K562 (cell line): ENCODE results near the gene HLCS. TPM values are rescaled to one million over a fixed set of nuclear protein-coding genes. Genes with fewer than 3 reads are reported as not detected.

Experiments used
- ATAC-seq: fragments of 200-7000 bp; cut with Tn5 transposase; 3 replicates; pipeline ENCODE4 v1.9.1; 2020; ENCODE audit warnings: moderate library complexity
- BruUV-seq: library from RNA; stranded (reverse); fragments of 400-500 nt; replicated peaks from 2 replicates; lab custom pipeline; 2021; lab: Mats Ljungman, UMichigan
- CTCF ChIA-PET: fragments of 300-600 bp; formaldehyde crosslinking; extraction: SDS; loops from one replicate; lab custom pipeline; 2021; ENCODE audit warnings: low intra/inter-chr PET ratio; lab: Yijun Ruan, JAX
- POLR2A ChIA-PET: fragments of 300-600, 350-650 bp; sonication (Branson Sonifier 250); formaldehyde crosslinking; extraction: SDS; loops from one replicate; lab custom pipeline; 2021; ENCODE audit warnings: antibody characterized with exemption, inconsistent platforms; lab: Yijun Ruan, JAX
- DNase-seq, 4 experiments: peaks; one replicate each; pipeline versions ENCODE4 v3.0.0 to v3.0.0-alpha.2; 2011 to 2018; ENCODE audit warnings: low spot score in 3 of 4, mixed read lengths in 3 of 4; ENCODE audit errors: extremely low read depth in 1 of 4
- FAIRE-seq: peaks from 2 replicates; lab custom pipeline; 2011; peaks lifted over from hg19 to GRCh38; lab: Jason Lieb, UNC
- H2AFZ ChIP-seq: 2 replicates; pipeline ENCODE4 v1.6.0; 2011; ENCODE audit warnings: low read depth, low read length, control low read depth, inconsistent platforms
- H3K27ac ChIP-seq: fragments of 200-600 bp; 3 replicates; pipeline ENCODE4 v1.8.0; 2011; ENCODE audit warnings: low read depth, mild to moderate bottlenecking, control low read depth, inconsistent platforms, low read length, moderate library complexity, mixed read lengths; ENCODE audit errors: extremely low read depth
- H3K27me3 ChIP-seq, 2 experiments: fragments of 300-600 bp in 1 of 2; 2 replicates in 1 of 2; 3 replicates in 1 of 2; pipeline versions ENCODE4 v1.6.0 to v1.8.0; 2011; ENCODE audit warnings: inconsistent platforms in 2 of 2, low read length in 2 of 2, mild to moderate bottlenecking in 1 of 2, mixed read lengths in 1 of 2, moderate library complexity in 1 of 2; ENCODE audit not compliant: control insufficient read depth in 2 of 2, insufficient read depth in 2 of 2
- H3K36me3 ChIP-seq: fragments of 300-600 bp; 3 replicates; pipeline ENCODE4 v1.8.0; 2011; ENCODE audit warnings: mild to moderate bottlenecking, low read length, inconsistent platforms; ENCODE audit not compliant: control insufficient read depth, insufficient read depth
- H3K4me1 ChIP-seq, 2 experiments: fragments of 200-600 bp in 1 of 2; replicated peaks in 1 of 2; 2 replicates in 1 of 2; 3 replicates in 1 of 2; pipeline versions ENCODE4 v1.5.1 to v1.8.0; 2011; ENCODE audit warnings: inconsistent platforms in 2 of 2, low read length in 2 of 2, mild to moderate bottlenecking in 1 of 2, mixed read lengths in 1 of 2, moderate library complexity in 1 of 2; ENCODE audit not compliant: control insufficient read depth in 2 of 2, insufficient read depth in 2 of 2
- H3K4me2 ChIP-seq: 2 replicates; pipeline ENCODE4 v1.6.1; 2011; ENCODE audit warnings: low read length, control low read depth, inconsistent platforms, mixed read lengths; ENCODE audit not compliant: insufficient read depth
- H3K4me3 ChIP-seq: fragments of 200-600 bp; sonication (generic), shearing (Covaris generic); 2 replicates; pipeline ENCODE4 v1.5.1; 2016; ENCODE audit warnings: control low read depth, inconsistent platforms
- H3K79me2 ChIP-seq: fragments of 200-600 bp; 3 replicates; pipeline ENCODE4 v1.8.0; 2011; ENCODE audit warnings: low read length, inconsistent platforms; ENCODE audit not compliant: control insufficient read depth, insufficient read depth
- H3K9ac ChIP-seq, 2 experiments: 2 replicates each; pipeline versions ENCODE4 v1.6.0 to v1.6.1; 2011; ENCODE audit warnings: low read depth in 2 of 2, low read length in 2 of 2, control low read depth in 1 of 2, inconsistent platforms in 1 of 2, mild to moderate bottlenecking in 1 of 2, mixed read lengths in 1 of 2; ENCODE audit not compliant: insufficient read depth in 1 of 2
- H3K9me1 ChIP-seq: one replicate; pipeline ENCODE4 v1.6.0; 2011; ENCODE audit warnings: inconsistent platforms, mild to moderate bottlenecking, low read length, moderate library complexity; ENCODE audit not compliant: control insufficient read depth, insufficient read depth
- H3K9me3 ChIP-seq: replicated peaks from 2 replicates; pipeline ENCODE4 v1.5.1; 2011; ENCODE audit warnings: low read depth, low read length, inconsistent platforms; ENCODE audit not compliant: control insufficient read depth, insufficient read depth
- H4K20me1 ChIP-seq: replicated peaks from 2 replicates; pipeline ENCODE4 v1.6.1; 2011; ENCODE audit warnings: low read length, inconsistent platforms, mixed read lengths; ENCODE audit not compliant: control insufficient read depth, insufficient read depth
- ATF3 ChIP-seq, 2 experiments: fragments of 450-650 bp in 1 of 2; sonication (generic) in 1 of 2; formaldehyde crosslinking in 1 of 2; IDR thresholded peaks in 1 of 2; conservative IDR thresholded peaks in 1 of 2; 2 replicates each; pipeline versions ENCODE4 v1.6.1 to v1.8.1; 2016 to 2023; ENCODE audit warnings: mild to moderate bottlenecking in 2 of 2, moderate library complexity in 2 of 2, inconsistent platforms in 1 of 2, missing genetic modification reagents in 1 of 2
- CHCHD3 ChIP-seq: fragments of 250-450 bp; sonication (Bioruptor Pico); IDR thresholded peaks from 2 replicates; pipeline ENCODE4 v2.1.2; 2022; ENCODE audit warnings: mild to moderate bottlenecking
- DDX20 ChIP-seq: fragments of 450-650 bp; IDR thresholded peaks from 2 replicates; pipeline ENCODE4 v1.6.1; 2016; ENCODE audit warnings: missing genetic modification characterization, low read depth, mild to moderate bottlenecking, missing compliant biosample characterization, moderate library complexity
- ELF2 ChIP-seq: fragments of 250-450 bp; sonication (Bioruptor Pico); IDR thresholded peaks from 2 replicates; pipeline ENCODE4 v1.5.0; 2021; ENCODE audit warnings: mild to moderate bottlenecking
- FOS ChIP-seq: IDR thresholded peaks from 3 replicates; pipeline ENCODE4 v1.6.1; 2011; ENCODE audit not compliant: insufficient read length; ENCODE audit errors: extremely low read depth
- HDGF ChIP-seq: fragments of 450-650 bp; IDR thresholded peaks from 2 replicates; pipeline ENCODE4 v1.6.1; 2016
- ID3 ChIP-seq, 2 experiments: fragments of 250-450 bp in 1 of 2; fragments of 450-650 bp in 1 of 2; sonication (Bioruptor Pico) in 1 of 2; IDR thresholded peaks; 2 replicates each; pipeline versions ENCODE4 v1.6.1 to v1.8.0; 2016 to 2021; ENCODE audit warnings: mild to moderate bottlenecking in 2 of 2, moderate library complexity in 2 of 2, missing compliant biosample characterization in 1 of 2, missing genetic modification characterization in 1 of 2
- MEF2A ChIP-seq: IDR thresholded peaks from 2 replicates; pipeline ENCODE4 v1.6.1; 2011; ENCODE audit warnings: low read depth, mild to moderate bottlenecking, low read length, moderate library complexity; ENCODE audit not compliant: control insufficient read depth
- MYNN ChIP-seq, 2 experiments: sonication (generic); formaldehyde crosslinking in 1 of 2; IDR thresholded peaks; 2 replicates each; pipeline versions ENCODE4 v1.5.0 to v1.6.1; 2016 to 2020; ENCODE audit warnings: antibody characterized with exemption in 1 of 2, missing genetic modification reagents in 1 of 2
- NFATC3 ChIP-seq: fragments of 450-650 bp; IDR thresholded peaks from 2 replicates; pipeline ENCODE4 v1.6.1; 2017; ENCODE audit warnings: mild to moderate bottlenecking
- NFXL1 ChIP-seq: fragments of 450-650 bp; formaldehyde crosslinking; IDR thresholded peaks from 2 replicates; pipeline ENCODE4 v1.4.0; 2021; ENCODE audit warnings: mild to moderate bottlenecking
- PRMT5 ChIP-seq: sonication (generic); formaldehyde crosslinking; IDR thresholded peaks from 2 replicates; pipeline ENCODE4 v1.5.0; 2020; ENCODE audit warnings: missing genetic modification reagents
- SNRNP70 ChIP-seq: fragments of 200-400 bp; formaldehyde crosslinking; optimal IDR thresholded peaks from 2 replicates; pipeline ENCODE3; 2017; ENCODE audit warnings: low read depth, low read length
- SP1 ChIP-seq: sonication (generic); formaldehyde crosslinking; IDR thresholded peaks from 2 replicates; pipeline ENCODE4 v1.8.1; 2022; ENCODE audit warnings: mild to moderate bottlenecking, missing genetic modification reagents
- TARDBP ChIP-seq: fragments of 450-650 bp; IDR thresholded peaks from 2 replicates; pipeline ENCODE4 v1.6.1; 2016
- TCF7 ChIP-seq: sonication (generic); IDR thresholded peaks from 2 replicates; pipeline ENCODE4 v1.6.1; 2016; ENCODE audit warnings: antibody characterized with exemption, borderline replicate concordance
- THRAP3 ChIP-seq: fragments of 450-650 bp; IDR thresholded peaks from 2 replicates; pipeline ENCODE4 v1.6.1; 2016; ENCODE audit warnings: mild to moderate bottlenecking, inconsistent platforms, borderline replicate concordance
- ZNF263 ChIP-seq: sonication (generic); formaldehyde crosslinking; IDR thresholded peaks from 2 replicates; pipeline ENCODE4 v1.8.0; 2022; ENCODE audit warnings: mild to moderate bottlenecking, missing genetic modification reagents, borderline replicate concordance
- ZNF311 ChIP-seq: fragments of 250-450 bp; sonication (Bioruptor Pico); IDR thresholded peaks from 2 replicates; pipeline ENCODE4 v1.4.0; 2020; ENCODE audit warnings: mild to moderate bottlenecking, moderate library complexity
- ZNF668 ChIP-seq: fragments of 250-450 bp; sonication (Bioruptor Pico); IDR thresholded peaks from 2 replicates; pipeline ENCODE4 v1.8.0; 2022; ENCODE audit warnings: mild to moderate bottlenecking, inconsistent platforms
- ZNF740 ChIP-seq, 3 experiments: fragments of 200-800 bp in 1 of 3; sonication (Bioruptor generic) in 1 of 3; sonication (generic) in 1 of 3; formaldehyde crosslinking in 1 of 3; IDR thresholded peaks; 2 replicates each; pipeline versions ENCODE4 v1.6.1 to v1.8.0; 2016 to 2022; ENCODE audit warnings: mild to moderate bottlenecking in 2 of 3, missing compliant biosample characterization in 2 of 3, missing genetic modification characterization in 2 of 3, missing genetic modification reagents in 1 of 3
- WGBS: fragments of 100-300 bp; shearing (Covaris generic); methylation state at CpG from one replicate; pipeline ENCODE4 v1.1.6; 2016; ENCODE audit warnings: low coverage, mixed read lengths; ENCODE audit not compliant: insufficient coverage; ENCODE audit errors: missing lambda C conversion rate; 5-methylcytosine and 5-hydroxymethylcytosine counted together
- in situ Hi-C: fragments of 300-500 bp; cut with MboI; formaldehyde crosslinking; loops from 4 replicates; pipeline ENCODE4 v1.15.0; 2018; ENCODE audit warnings: inconsistent platforms, mixed read lengths
- intact Hi-C: fragments of 100-400 bp; cut with micrococcal nuclease; formaldehyde crosslinking; loops from 2 replicates; pipeline ENCODE4 v1.14.2; 2022
- polyA plus RNA-seq, 8 experiments: library from polyadenylated mRNA; depleted of rRNA in 4 of 8; stranded (reverse) in 5 of 8; unstranded in 3 of 8; fragments of >200 nt; fragmentation: Nextera tagmentation in 2 of 8; fragmentation: Illumina TruSeq in 1 of 8; extraction: Ambion mirVana in 2 of 8; extraction: Trizol in 1 of 8; gene quantifications; 2 replicates each; pipeline versions ENCODE4 v1.2.1 to v1.2.3, GENCODE V29; 2011 to 2014; ENCODE audit warnings: inconsistent platforms in 1 of 8, missing spikeins in 1 of 8
- total RNA-seq, 7 experiments: library from RNA; depleted of rRNA in 6 of 7; stranded (reverse); fragments of >200 nt in 6 of 7; fragmentation: Illumina TruSeq in 2 of 7; extraction: Trizol in 2 of 7; gene quantifications; 2 replicates each; pipeline versions ENCODE4 v1.2.1 to v1.2.3, GENCODE V29; 2011 to 2021; ENCODE audit warnings: low replicate concordance in 1 of 7

The HLCS gene
- total and polyA plus RNA-seq, 9 of the 15 experiments (the other 6 are each of a cell fraction or from before 2014, with no cell fraction given) = 3.0 to 21.5 (median 17.1) TPM

- Histone ChIP-seq H4K20me1 (no peaks in the 10 kb centered on the region), H2AFZ (no peak overlapping the region), H3K4me1 (peaks cover 0 to 3% of the 10 kb centered on the region in 2 experiments; a peak in 2 of 5 replicates), H3K27me3 (no peaks in the 10 kb centered on the region), H3K4me2 (no peak overlapping the region), H3K79me2 (no peaks in the 10 kb centered on the region), H3K4me3 (no peak overlapping the region), H3K27ac (no peak overlapping the region), H3K9ac (no peak overlapping the region), H3K36me3 (no peaks in the 10 kb centered on the region), H3K9me1 (no peaks in the 10 kb centered on the region), H3K9me3 (peaks cover under 1% of the 10 kb centered on the region)
- intact Hi-C loops = no loop called here
- in situ Hi-C loops = no loop called here
- ATAC-seq = no peak; the same call in 2 of the 3 replicates
- ChIA-PET CTCF (no interaction called here), POLR2A (interaction anchor here (0.6 to 0.8 kb wide), 2 partner anchors 19 to 1348 kb away, joined by 4 read pairs; no protein-coding TSS in a partner anchor)
- WGBS = 10% methylated on average over 3 of the region's 6 CpGs
- DNase-seq = no peak
- no TSS peak for BruUV-seq
- no peak for FAIRE-seq
- TF ChIP-seq FOS (no peak), MYNN (IDR thresholded peaks at IDR 0.05) (no peak), MYNN (CRISPR knock-in tag; IDR thresholded peaks at IDR 0.05) (no peak), ID3 (CRISPR knock-in tag; IDR thresholded peaks at IDR 0.05) (no peak), ID3 (tag; IDR thresholded peaks at IDR 0.05) (no peak), ZNF263 (no peak), DDX20 (tag) (no peak), CHCHD3 (CRISPR knock-in tag) (no peak), SNRNP70 (no peak), TCF7 (no peak), NFXL1 (CRISPR knock-in tag) (no peak), ZNF668 (CRISPR knock-in tag) (no peak), PRMT5 (CRISPR knock-in tag) (no peak), ELF2 (CRISPR knock-in tag) (no peak), ZNF740 (CRISPR knock-in tag; IDR thresholded peaks at IDR 0.05) (no peak), ZNF740 (tag; IDR thresholded peaks at IDR 0.05) (no peak), TARDBP (no peak), ATF3 (IDR thresholded peaks at IDR 0.05) (peak; percentile 41; the same call in 1 of the 2 replicates), ATF3 (CRISPR knock-in tag; conservative IDR thresholded peaks at IDR 0.05) (no peak), MEF2A (no peak), HDGF (no peak), THRAP3 (no peak), ZNF311 (no peak), SP1 (no peak), NFATC3 (no peak)
Observed at GRCh38 chr21:36792505-36792967, 173.9 kb downstream of the HLCS start.
